ENCODE results near the gene GBP4. TPM values are rescaled to one million over a fixed set of nuclear protein-coding genes. Genes with fewer than 3 reads are reported as not detected.

GBP4 gene
- total and polyA plus RNA-seq, 2 of the 4 experiments (the other 2 are of a cell fraction), result not detected

- DNase-seq (no peak), ATAC-seq (ENCODE audit: low read depth) (no peak)
- Histone ChIP-seq H4K20me1 (ENCODE audit: insufficient read depth, low read length) (no peaks in the 10 kb centered on the region), H3K27me3 (ENCODE audit: control insufficient read depth, insufficient read depth, low read length) (no peaks in the 10 kb centered on the region), H2BK15ac (ENCODE audit: low read depth, low read length) (no peak within 1 kb of the TSS), H3K9ac (ENCODE audit: low read depth, low read length) (no peak within 1 kb of the TSS), H2AK9ac (replicated peaks; ENCODE audit: low read depth, low read length, poor library complexity) (no peak within 1 kb of the TSS), H3K27ac (ENCODE audit: insufficient read depth, low read length) (no peak within 1 kb of the TSS), H2BK120ac (ENCODE audit: low read depth, low read length) (no peak within 1 kb of the TSS), H3K18ac (ENCODE audit: low read depth, low read length) (no peak within 1 kb of the TSS), H4K91ac (ENCODE audit: insufficient read depth, low read depth, low read length) (no peak within 1 kb of the TSS), H3K79me1 (ENCODE audit: low read depth in 1 of 2, low read length in 2 of 2) (no peaks in the 10 kb centered on the region), H3K4ac (ENCODE audit: low read depth, low read length) (no peak within 1 kb of the TSS), H4K8ac (ENCODE audit: low read depth in 2 of 2, low read length in 2 of 2) (no peak within 1 kb of the TSS), H3K14ac (replicated peaks; ENCODE audit: low read depth, low read length) (no peak within 1 kb of the TSS), H3K56ac (ENCODE audit: extremely low read depth, insufficient read depth, low read length) (no peak within 1 kb of the TSS), H2AK5ac (ENCODE audit: low read depth, low read length) (no peak within 1 kb of the TSS), H3K4me1 (ENCODE audit: control insufficient read depth, insufficient read depth, low read length) (no peaks in the 10 kb centered on the region), H3K36me3 (ENCODE audit: control insufficient read depth, insufficient read depth, low read length) (no peaks in the 10 kb centered on the region), H4K5ac (ENCODE audit: low read depth, low read length) (no peak within 1 kb of the TSS), H3K4me2 (ENCODE audit: low read depth, low read length) (no peak within 1 kb of the TSS), H2AFZ (replicated peaks; ENCODE audit: low read length, poor library complexity) (no peak within 1 kb of the TSS), H2BK20ac (ENCODE audit: low read depth, low read length) (no peak within 1 kb of the TSS), H3K4me3 (ENCODE audit: insufficient read depth, low read depth, low read length) (no peak within 1 kb of the TSS), H3K9me3 (ENCODE audit: control insufficient read depth, insufficient read depth, low read length) (no peaks in the 10 kb centered on the region), H3K9me1 (ENCODE audit: insufficient read depth, low read length) (no peaks in the 10 kb centered on the region), H3K23ac (ENCODE audit: low read depth, low read length) (no peak within 1 kb of the TSS), H2BK5ac (ENCODE audit: low read depth, low read length, poor library complexity, severe bottlenecking) (no peak within 1 kb of the TSS)
- BruUV-seq (replicated peaks), result no TSS peak
- intact Hi-C loops (cut with micrococcal nuclease), result no loop called here
- TF ChIP-seq FOS (IDR thresholded peaks at IDR 0.05; ENCODE audit: low read depth, low read length) (no peak), USF2 (IDR thresholded peaks at IDR 0.05; ENCODE audit: low read depth, low read length) (no peak), MXI1 (IDR thresholded peaks at IDR 0.05; ENCODE audit: borderline replicate concordance, low read depth, low read length) (no peak), MAZ (IDR thresholded peaks at IDR 0.05; ENCODE audit: borderline replicate concordance, low read depth, low read length) (no peak), SMC3 (IDR thresholded peaks at IDR 0.05; ENCODE audit: low read depth, low read length) (no peak), MAFK (IDR thresholded peaks at IDR 0.05; ENCODE audit: low read depth, low read length) (no peak), CHD1 (IDR thresholded peaks at IDR 0.05; ENCODE audit: low read depth, low read length) (no peak), RAD21 (IDR thresholded peaks at IDR 0.05; ENCODE audit: low read length) (no peak), CEBPB (IDR thresholded peaks at IDR 0.05; ENCODE audit: low read depth, low read length) (no peak), RCOR1 (IDR thresholded peaks at IDR 0.05; ENCODE audit: insufficient replicate concordance, low read length) (no peak), RFX5 (IDR thresholded peaks at IDR 0.05; ENCODE audit: low read depth, low read length) (no peak), BHLHE40 (IDR thresholded peaks at IDR 0.05; ENCODE audit: low read depth, low read length) (no peak), NFE2L2 (IDR thresholded peaks at IDR 0.05; ENCODE audit: low read depth, low read length) (no peak)
- TF ChIP-seq, protein P1, sequence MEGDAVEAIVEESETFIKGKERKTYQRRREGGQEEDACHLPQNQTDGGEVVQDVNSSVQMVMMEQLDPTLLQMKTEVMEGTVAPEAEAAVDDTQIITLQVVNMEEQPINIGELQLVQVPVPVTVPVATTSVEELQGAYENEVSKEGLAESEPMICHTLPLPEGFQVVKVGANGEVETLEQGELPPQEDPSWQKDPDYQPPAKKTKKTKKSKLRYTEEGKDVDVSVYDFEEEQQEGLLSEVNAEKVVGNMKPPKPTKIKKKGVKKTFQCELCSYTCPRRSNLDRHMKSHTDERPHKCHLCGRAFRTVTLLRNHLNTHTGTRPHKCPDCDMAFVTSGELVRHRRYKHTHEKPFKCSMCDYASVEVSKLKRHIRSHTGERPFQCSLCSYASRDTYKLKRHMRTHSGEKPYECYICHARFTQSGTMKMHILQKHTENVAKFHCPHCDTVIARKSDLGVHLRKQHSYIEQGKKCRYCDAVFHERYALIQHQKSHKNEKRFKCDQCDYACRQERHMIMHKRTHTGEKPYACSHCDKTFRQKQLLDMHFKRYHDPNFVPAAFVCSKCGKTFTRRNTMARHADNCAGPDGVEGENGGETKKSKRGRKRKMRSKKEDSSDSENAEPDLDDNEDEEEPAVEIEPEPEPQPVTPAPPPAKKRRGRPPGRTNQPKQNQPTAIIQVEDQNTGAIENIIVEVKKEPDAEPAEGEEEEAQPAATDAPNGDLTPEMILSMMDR (conservative IDR thresholded peaks at IDR 0.05; ENCODE audit: low read depth, low read length), result no peak
- in situ Hi-C loops (cut with MboI; ENCODE audit: low sequenced_read_pairs), result no loop called here
- POLR2A ChIA-PET (ENCODE audit: unreplicated experiment), result no interaction called here
- CTCF ChIA-PET, result interaction anchor here (0.6 kb wide), 1 partner anchor 39 kb away, joined by 4 read pairs; no protein-coding TSS in a partner anchor
- dilution Hi-C loops (cut with HindIII; ENCODE audit: low sequenced_read_pairs, unreplicated experiment), result no loop called here
Observed at GRCh38 chr1:89175601-89176256, 23.0 kb downstream of the GBP4 start, which contains the start of gene GBP7. GBP7 (minus strand) TSS chr1:89176003; CDS start chr1:89171935, 4,068 bp downstream.
